ENCODE results near the gene USP2. TPM values are rescaled to one million over a fixed set of nuclear protein-coding genes. Genes with fewer than 3 reads are reported as not detected.

USP2 gene
- total and polyA plus RNA-seq, 4 donors: 1.7 to 6.5 (median 3.5) TPM

DNA sequence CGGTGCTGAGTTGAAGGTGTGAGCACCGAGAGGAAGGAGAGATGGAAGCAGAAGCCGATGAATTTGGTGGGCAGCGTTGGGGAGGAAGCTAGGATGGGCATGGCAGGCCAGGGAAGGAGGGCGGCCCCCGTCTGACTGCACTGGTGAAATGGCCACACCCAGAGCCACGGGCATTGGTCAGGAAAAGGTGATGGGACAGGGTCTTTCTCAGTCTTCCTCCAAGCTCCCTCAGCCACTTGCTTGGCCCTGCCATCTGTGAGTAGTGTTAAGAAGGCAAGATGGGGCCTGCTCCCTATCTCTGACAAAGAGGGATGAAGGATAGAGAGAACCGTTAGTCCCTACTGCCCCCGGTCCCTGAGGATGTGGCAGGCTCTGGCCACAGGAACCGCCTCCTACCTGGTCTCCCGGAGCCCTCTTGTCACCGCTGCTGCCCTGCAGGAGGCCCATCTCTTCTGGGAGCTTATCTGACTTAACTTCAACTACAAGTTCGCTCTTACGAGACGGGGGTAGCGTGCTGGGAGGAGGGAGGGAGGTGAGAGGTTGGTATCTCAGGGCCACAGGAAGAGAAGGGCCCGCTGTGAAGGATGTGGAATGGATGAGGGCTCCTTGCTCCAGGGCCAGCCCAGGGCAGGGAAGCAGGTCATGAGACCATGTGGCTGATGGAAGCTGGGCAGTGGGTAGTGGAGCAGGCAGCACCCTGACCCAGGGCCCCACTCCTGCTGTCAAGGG is 71.4 kb downstream of the USP2 start:
- 83 to 88% methylated on average over 17 of the region's 17 CpGs for WGBS, 2 donors
- TF ChIP-seq, protein P1, sequence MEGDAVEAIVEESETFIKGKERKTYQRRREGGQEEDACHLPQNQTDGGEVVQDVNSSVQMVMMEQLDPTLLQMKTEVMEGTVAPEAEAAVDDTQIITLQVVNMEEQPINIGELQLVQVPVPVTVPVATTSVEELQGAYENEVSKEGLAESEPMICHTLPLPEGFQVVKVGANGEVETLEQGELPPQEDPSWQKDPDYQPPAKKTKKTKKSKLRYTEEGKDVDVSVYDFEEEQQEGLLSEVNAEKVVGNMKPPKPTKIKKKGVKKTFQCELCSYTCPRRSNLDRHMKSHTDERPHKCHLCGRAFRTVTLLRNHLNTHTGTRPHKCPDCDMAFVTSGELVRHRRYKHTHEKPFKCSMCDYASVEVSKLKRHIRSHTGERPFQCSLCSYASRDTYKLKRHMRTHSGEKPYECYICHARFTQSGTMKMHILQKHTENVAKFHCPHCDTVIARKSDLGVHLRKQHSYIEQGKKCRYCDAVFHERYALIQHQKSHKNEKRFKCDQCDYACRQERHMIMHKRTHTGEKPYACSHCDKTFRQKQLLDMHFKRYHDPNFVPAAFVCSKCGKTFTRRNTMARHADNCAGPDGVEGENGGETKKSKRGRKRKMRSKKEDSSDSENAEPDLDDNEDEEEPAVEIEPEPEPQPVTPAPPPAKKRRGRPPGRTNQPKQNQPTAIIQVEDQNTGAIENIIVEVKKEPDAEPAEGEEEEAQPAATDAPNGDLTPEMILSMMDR (IDR thresholded peaks at IDR 0.05; ENCODE audit: control extremely low read depth, extremely low read depth): no peak
- Histone ChIP-seq H3K36me3 (ENCODE audit: control insufficient read depth in 4 of 4, insufficient read depth in 4 of 4, low read length in 4 of 4) (peaks cover 0 to 27% (median 6%) of the 10 kb centered on the region in 4 donors), H3K9me3 (ENCODE audit: control insufficient read depth in 4 of 4, insufficient read depth in 3 of 4, low read length in 3 of 4) (no peaks in the 10 kb centered on the region), H3K27ac (ENCODE audit: low read depth in 1 of 2, low read length in 1 of 2) (no peak overlapping the region), H3K4me1 (ENCODE audit: control insufficient read depth in 5 of 5, insufficient read depth in 5 of 5, low read length in 5 of 5) (peaks cover 0 to 7% (median 4%) of the 10 kb centered on the region in 5 donors), H3K9ac (ENCODE audit: insufficient read depth in 1 of 2, low read length in 2 of 2) (no peak overlapping the region), H3K27me3 (ENCODE audit: control insufficient read depth in 3 of 3, insufficient read depth in 3 of 3, low read length in 2 of 3) (no peaks in the 10 kb centered on the region), H3K4me3 (no peak overlapping the region)
- ATAC-seq (ENCODE audit: insufficient read depth, low FRiP score): no peak
- DNase-seq: no peak

DNA sequence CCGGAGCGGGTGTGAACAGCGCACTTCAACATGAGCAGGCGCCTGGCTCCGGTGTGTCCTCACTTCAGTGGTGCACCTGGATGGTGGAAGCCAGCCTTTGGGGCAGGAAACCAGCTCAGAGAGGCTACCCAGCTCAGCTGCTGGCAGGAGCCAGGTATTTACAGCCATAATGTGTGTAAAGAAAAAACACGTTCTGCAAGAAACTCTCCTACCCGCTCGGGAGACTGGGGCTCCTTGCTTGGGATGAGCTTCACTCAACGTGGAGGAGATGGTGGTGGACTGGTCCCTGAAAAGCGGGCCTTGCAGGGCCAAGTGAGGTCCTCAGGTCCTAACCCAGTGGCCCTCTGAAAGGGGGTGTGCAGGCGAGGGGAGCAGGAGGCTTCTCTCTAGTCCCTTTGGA is 72.1 kb downstream of the USP2 start:
- Histone ChIP-seq H3K4me3 (no peak overlapping the region), H3K27me3 (ENCODE audit: control insufficient read depth in 3 of 3, insufficient read depth in 3 of 3, low read length in 2 of 3) (no peaks in the 10 kb centered on the region), H3K27ac (ENCODE audit: low read depth in 1 of 2, low read length in 1 of 2) (no peak overlapping the region), H3K36me3 (ENCODE audit: control insufficient read depth in 4 of 4, insufficient read depth in 4 of 4, low read length in 4 of 4) (peaks cover 0 to 27% (median 6%) of the 10 kb centered on the region in 4 donors), H3K9me3 (ENCODE audit: control insufficient read depth in 4 of 4, insufficient read depth in 3 of 4, low read length in 3 of 4) (no peaks in the 10 kb centered on the region), H3K4me1 (ENCODE audit: control insufficient read depth in 5 of 5, insufficient read depth in 5 of 5, low read length in 5 of 5) (peaks cover 0 to 4% (median 0%) of the 10 kb centered on the region in 5 donors), H3K9ac (ENCODE audit: insufficient read depth in 1 of 2, low read length in 2 of 2) (no peak overlapping the region)
- no peak for DNase-seq
- no peak for ATAC-seq (ENCODE audit: insufficient read depth, low FRiP score)
- 93 to 94% methylated on average over 11 of the region's 11 CpGs for WGBS, 2 donors
- TF ChIP-seq, protein P1 (IDR thresholded peaks at IDR 0.05; ENCODE audit: control extremely low read depth, extremely low read depth): no peak

DNA sequence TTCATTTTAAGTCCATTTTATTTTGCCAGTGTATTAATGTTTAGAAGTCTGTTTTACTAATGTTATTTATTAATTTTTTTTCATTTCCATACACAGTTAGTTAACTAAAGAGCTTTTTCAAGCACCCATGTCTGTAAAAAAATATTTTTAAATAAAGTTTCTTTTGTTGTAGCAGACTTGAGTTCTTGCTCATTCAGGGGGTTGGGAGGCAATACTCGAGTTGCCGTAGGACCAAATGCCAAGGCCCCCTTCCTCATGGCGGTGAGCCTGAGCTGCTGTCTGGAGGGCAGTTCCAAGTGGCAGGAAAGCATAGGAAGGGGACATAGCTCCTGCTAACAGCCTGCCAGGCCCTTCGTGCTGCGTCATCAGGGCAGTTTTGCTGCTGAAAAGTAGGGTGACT is 73.5 kb downstream of the USP2 start:
- DNase-seq: no peak
- peaks cover 0 to 4% (median 0%) of the 10 kb centered on the region in 5 donors for H3K4me1 ChIP-seq (ENCODE audit: control insufficient read depth in 5 of 5, insufficient read depth in 5 of 5, low read length in 5 of 5)
- no peak overlapping the region for H3K27ac ChIP-seq (ENCODE audit: low read depth in 1 of 2, low read length in 1 of 2)
- H3K9me3 ChIP-seq (ENCODE audit: control insufficient read depth in 4 of 4, insufficient read depth in 3 of 4, low read length in 3 of 4): no peaks in the 10 kb centered on the region
- peaks cover 7 to 35% (median 16%) of the 10 kb centered on the region in 4 donors for H3K36me3 ChIP-seq (ENCODE audit: control insufficient read depth in 4 of 4, insufficient read depth in 4 of 4, low read length in 4 of 4)
- 81 to 87% methylated on average over 5 of the region's 5 CpGs for WGBS, 2 donors
- TF ChIP-seq, protein P1 (IDR thresholded peaks at IDR 0.05; ENCODE audit: control extremely low read depth, extremely low read depth): no peak
- H3K27me3 ChIP-seq (ENCODE audit: control insufficient read depth in 3 of 3, insufficient read depth in 3 of 3, low read length in 2 of 3): no peaks in the 10 kb centered on the region
- no peak overlapping the region for H3K4me3 ChIP-seq
- no peak overlapping the region for H3K9ac ChIP-seq (ENCODE audit: insufficient read depth in 1 of 2, low read length in 2 of 2)
- ATAC-seq (ENCODE audit: insufficient read depth, low FRiP score): no peak

Data from lung (tissue), 12 donors.